Mononuclear cell (primary cell): Measurements from ENCODE around the gene CCDC157. TPM values are rescaled to one million over a fixed set of nuclear protein-coding genes. Genes with fewer than 3 reads are reported as not detected.
A peak's percentile ranks its signal among the peaks of the same experiment; 100 is the strongest.

Experiments
- H3K27me3 ChIP-seq: 2 replicates; pipeline ENCODE4 v1.6.0; 2011; ENCODE audit warnings: low read length, control low read depth; ENCODE audit not compliant: insufficient read depth
- H3K4me1 ChIP-seq: 2 replicates; pipeline ENCODE4 v1.5.1; 2011; ENCODE audit warnings: mild to moderate bottlenecking, low read length, control low read depth; ENCODE audit not compliant: insufficient read depth
- H3K4me3 ChIP-seq: 2 replicates; pipeline ENCODE4 v1.5.1; 2011; ENCODE audit warnings: mild to moderate bottlenecking, low read length, moderate library complexity
- H3K9me3 ChIP-seq: 2 replicates; pipeline ENCODE4 v1.5.1; 2011; ENCODE audit warnings: low read depth, mild to moderate bottlenecking, control low read depth, low read length
- total RNA-seq: library from RNA; depleted of rRNA; stranded (reverse); fragments of >200 nt; gene quantifications from one replicate; pipeline ENCODE4 v1.2.3, GENCODE V29; 2012

Gene CCDC157
- total RNA-seq, 1 donor, result 4.9 TPM

DNA sequence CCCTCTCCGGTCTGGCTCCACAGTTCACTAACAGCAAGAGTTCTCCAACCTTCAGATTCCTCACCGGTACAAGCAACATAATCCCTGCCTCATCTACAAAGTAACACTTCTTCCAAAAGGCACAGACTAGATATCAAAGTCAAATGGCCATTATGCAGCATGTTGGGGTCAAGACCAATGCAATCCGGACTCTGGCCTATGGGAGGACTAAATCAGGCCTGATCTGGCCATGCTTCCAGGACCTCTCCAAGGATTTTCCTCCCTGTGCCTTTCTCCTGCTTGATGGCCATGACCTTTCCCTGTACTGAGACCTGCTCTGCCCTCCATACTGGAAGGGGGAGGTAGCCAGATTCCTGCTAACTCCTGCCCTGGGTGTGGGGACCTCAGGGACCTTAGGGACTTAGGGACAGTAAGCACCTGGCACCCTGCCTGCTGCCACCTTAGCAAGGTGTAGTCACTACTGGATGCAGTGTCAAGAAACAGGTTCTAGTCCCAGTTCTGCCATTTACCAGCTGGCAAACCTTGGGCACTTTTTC, 36.7 kb upstream of the CCDC157 start:
- no peak overlapping the region for H3K4me3 ChIP-seq

DNA sequence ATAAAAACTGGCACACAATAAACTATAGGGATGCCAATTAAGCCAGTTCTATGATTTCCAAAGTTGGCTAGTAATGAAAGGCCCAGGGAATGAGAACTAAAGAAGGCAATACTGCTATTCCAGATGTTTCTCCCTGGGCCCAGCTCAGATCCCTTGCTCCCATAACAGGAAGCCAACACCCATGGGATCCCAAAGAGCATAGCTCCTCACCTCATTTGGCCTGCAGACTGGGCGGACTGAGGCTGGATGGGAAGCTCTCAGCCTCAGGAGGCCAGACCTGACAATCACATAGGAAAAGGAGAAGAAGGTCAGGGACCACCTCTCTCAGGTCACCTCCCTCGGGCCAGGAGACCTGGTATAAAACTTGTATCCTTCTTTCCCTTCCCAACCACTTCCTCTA, 35.3 kb upstream of the CCDC157 start:
- Histone ChIP-seq H3K4me3 (no peak overlapping the region), H3K4me1 (peaks cover 96% of the 10 kb centered on the region), H3K9me3 (no peaks in the 10 kb centered on the region), H3K27me3 (no peaks in the 10 kb centered on the region)

More for the DNA sequence above, 36.7 kb upstream of the CCDC157 start:
- H3K9me3 ChIP-seq, result no peaks in the 10 kb centered on the region
- H3K27me3 ChIP-seq, result no peaks in the 10 kb centered on the region
- H3K4me1 ChIP-seq, result peaks cover 99% of the 10 kb centered on the region

GRCh38 chr22:30323246-30323645, 33.6 kb upstream of the CCDC157 start:
- Histone ChIP-seq H3K9me3 (no peaks in the 10 kb centered on the region), H3K4me1 (peaks cover 87% of the 10 kb centered on the region), H3K4me3 (no peak overlapping the region), H3K27me3 (no peaks in the 10 kb centered on the region)

GRCh38 chr22:30324014-30324730, 32.6 kb upstream of the CCDC157 start:
- H3K4me3 ChIP-seq, result peak overlapping the region; percentile 70
- H3K9me3 ChIP-seq, result no peaks in the 10 kb centered on the region

GRCh38 chr22:30325065-30325720, 31.6 kb upstream of the CCDC157 start:
- Histone ChIP-seq H3K27me3 (no peaks in the 10 kb centered on the region), H3K9me3 (no peaks in the 10 kb centered on the region), H3K4me1 (peaks cover 68% of the 10 kb centered on the region), H3K4me3 (peak overlapping the region; percentile 70)

More at GRCh38 chr22:30324014-30324730, 32.6 kb upstream of the CCDC157 start:
- H3K27me3 ChIP-seq, result no peaks in the 10 kb centered on the region
- H3K4me1 ChIP-seq, result peaks cover 78% of the 10 kb centered on the region

- Histone ChIP-seq H3K4me3 (peak overlapping the region; percentile 70), H3K27me3 (no peaks in the 10 kb centered on the region), H3K4me1 (peaks cover 62% of the 10 kb centered on the region), H3K9me3 (no peaks in the 10 kb centered on the region)
Measured at GRCh38 chr22:30325724-30326254, 31.0 kb upstream of the CCDC157 start.

GRCh38 chr22:30326255-30326705, 30.5 kb upstream of the CCDC157 start:
- H3K27me3 ChIP-seq, result no peaks in the 10 kb centered on the region
- H3K4me3 ChIP-seq, result peak overlapping the region; percentile 70
- no peaks in the 10 kb centered on the region for H3K9me3 ChIP-seq
- H3K4me1 ChIP-seq, result peaks cover 57% of the 10 kb centered on the region

DNA sequence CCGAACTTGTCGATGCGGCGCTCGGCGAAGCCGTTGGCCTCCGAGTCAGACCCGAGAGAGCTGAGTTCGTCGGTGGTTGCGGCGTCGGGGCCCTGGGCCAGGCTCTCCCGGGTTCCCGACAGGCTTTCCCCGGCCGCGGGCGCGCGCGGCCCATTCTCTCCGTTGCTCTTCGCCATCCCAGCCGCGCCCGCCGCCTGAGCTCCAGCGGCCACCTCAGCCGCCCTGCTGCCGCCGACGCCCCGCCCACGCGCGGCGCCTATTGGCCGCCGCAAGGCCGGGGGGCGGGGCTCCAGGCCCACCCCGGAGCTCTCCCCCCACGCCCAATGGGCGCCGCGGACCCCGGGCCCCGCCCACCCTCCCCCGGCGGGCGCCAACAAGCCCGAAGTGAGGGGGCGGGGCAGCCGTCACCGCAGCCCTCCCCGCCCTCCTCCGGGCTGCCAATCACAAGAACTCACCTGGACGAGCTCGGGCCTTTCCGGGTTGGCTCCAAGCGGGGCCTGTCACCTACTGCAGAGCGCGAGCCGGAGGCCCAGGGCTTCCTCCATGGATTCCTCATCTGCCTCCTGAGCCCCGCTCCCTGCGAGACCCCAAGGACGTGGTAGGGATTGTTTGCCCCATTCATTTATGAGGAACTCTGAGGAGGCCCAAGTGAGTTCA, 30.0 kb upstream of the CCDC157 start, which contains the start of gene TBC1D10A:
TSS of gene TBC1D10A (minus strand) at position 236 of the 657 bp plus-strand sequence. CDS start at position 176, 60 bp downstream.
- peaks cover 51% of the 10 kb centered on the region for H3K4me1 ChIP-seq
- H3K27me3 ChIP-seq, result no peaks in the 10 kb centered on the region
- peak within 1 kb of the TSS; percentile 70 for H3K4me3 ChIP-seq
- no peaks in the 10 kb centered on the region for H3K9me3 ChIP-seq

GRCh38 chr22:30327864-30328345, 28.9 kb upstream of the CCDC157 start:
- Histone ChIP-seq H3K27me3 (no peaks in the 10 kb centered on the region), H3K4me3 (no peak overlapping the region), H3K4me1 (peaks cover 41% of the 10 kb centered on the region), H3K9me3 (no peaks in the 10 kb centered on the region)

DNA sequence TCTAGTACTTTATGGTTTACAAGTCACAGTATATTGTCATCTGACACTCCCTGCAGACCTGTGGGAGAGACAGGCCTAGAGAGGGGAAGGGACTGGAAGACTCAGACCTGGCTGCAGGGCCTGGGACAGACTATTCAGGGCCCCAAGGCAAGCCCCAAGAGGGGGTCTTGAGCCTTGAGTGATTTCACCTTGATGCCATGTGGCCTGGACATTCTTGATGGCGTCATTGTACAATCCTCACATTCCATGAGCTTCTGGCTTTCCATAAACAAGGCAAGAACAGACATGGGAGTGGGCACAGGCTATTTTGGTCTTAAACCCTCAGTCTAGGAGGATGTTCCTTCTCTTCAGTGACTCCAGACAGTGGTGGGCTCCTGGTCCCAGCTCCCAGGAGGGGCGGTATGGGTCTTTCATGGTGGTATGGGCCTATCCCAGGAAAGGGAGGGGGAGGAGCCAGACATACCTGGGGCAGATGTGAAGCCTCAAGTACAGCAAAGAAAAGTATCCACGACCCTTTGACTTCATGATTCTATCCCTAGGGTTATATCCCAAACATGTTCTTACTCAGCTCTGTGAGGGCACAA, 28.2 kb upstream of the CCDC157 start:
- Histone ChIP-seq H3K4me3 (no peak overlapping the region), H3K4me1 (peaks cover 34% of the 10 kb centered on the region), H3K27me3 (no peaks in the 10 kb centered on the region), H3K9me3 (no peaks in the 10 kb centered on the region)

DNA sequence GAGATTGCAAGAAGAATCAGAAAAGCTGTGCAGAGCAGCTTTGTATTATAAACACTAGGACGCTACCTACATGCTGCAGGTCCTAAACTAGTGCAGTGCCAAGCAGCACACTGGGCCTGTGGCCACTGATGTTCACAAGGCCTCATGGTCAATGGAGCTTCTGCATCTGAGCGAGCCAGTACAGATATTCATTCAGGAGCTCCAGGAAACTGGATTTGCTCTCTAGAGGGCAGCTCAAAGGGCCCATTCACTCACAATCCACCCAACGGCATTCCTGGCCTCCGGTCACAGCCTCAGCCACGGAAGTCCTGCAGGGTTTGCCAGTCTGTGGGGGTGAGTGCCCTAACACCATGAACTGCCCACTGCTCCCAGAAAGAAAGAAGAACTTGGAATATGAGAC, 24.3 kb upstream of the CCDC157 start:
- no peaks in the 10 kb centered on the region for H3K27me3 ChIP-seq
- no peak overlapping the region for H3K4me3 ChIP-seq
- H3K4me1 ChIP-seq, result peaks cover 2% of the 10 kb centered on the region
- no peaks in the 10 kb centered on the region for H3K9me3 ChIP-seq

DNA sequence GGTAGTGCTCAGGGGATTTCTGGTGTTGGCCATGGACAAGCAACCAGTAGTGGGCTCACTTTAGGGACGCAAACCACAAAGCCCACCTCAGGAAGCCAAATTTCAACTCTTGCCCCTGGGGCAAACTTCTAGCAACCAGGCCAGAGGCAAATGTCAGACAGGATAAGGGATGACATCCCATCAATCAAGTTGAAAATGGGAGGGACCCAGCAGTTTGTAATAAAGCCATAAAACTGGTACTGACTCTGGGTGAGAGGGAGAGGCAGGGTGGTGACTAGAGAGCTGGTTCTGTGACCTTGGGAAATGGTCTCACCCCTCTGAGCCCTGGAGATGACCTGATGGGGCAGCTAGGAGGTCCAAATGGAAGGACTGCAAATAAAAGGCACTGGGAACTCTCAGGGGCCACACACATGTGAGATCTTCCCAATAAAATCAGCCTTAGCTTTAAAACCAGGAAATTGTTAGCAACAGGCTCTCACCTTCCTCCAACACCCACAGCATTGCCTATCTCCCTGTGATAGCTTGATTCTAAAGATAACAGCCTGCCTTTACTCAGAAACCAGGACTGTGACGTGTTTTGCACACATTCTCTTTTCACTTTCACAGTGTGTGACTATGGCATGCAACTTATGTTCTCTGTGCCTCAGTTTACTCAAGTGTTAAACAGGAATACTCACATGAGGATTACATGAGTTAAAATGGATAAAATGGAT, 23.7 kb upstream of the CCDC157 start:
- Histone ChIP-seq H3K9me3 (no peaks in the 10 kb centered on the region), H3K4me1 (no peaks in the 10 kb centered on the region), H3K4me3 (no peak overlapping the region), H3K27me3 (no peaks in the 10 kb centered on the region)

DNA sequence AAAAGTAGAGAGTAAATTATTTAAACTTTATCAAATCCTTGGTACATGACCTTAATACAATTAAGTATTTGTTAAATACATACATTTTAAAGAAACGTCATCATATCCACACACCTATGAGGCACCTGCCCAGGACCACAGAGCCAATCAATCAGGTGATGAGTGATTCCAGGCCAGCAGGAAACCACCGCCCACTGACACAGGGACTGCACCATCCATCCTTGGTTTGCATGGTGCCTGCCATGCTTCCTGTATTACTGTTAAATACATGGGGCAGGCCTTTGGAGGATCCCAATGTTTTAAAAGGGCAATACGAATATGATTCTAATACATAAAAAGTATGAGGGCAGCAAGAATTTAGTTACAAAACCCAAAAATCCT, 23.1 kb upstream of the CCDC157 start:
- H3K4me3 ChIP-seq, result no peak overlapping the region
- H3K4me1 ChIP-seq, result no peaks in the 10 kb centered on the region
- H3K27me3 ChIP-seq, result no peaks in the 10 kb centered on the region
- no peaks in the 10 kb centered on the region for H3K9me3 ChIP-seq

DNA sequence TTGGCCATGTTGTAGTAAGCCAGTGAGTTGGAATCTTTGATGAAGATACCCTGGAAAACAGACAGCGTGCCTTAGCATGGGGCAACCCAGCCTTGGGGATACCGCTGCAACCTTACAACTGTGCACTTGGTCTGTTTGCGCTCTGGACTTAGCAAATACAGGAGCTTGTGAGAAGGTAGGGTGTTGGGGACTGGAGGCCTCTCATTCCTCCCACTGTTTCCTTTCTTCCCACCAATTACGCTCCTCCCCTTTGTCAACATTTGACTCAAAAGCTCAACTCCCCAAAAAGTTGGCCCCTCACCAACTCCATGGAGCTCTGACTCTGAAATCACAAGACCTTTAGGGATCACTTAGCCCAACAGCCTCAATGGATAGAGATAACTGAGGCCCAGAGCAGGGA, 22.2 kb upstream of the CCDC157 start:
- Histone ChIP-seq H3K27me3 (no peaks in the 10 kb centered on the region), H3K9me3 (no peaks in the 10 kb centered on the region), H3K4me3 (no peak overlapping the region), H3K4me1 (no peaks in the 10 kb centered on the region)
